ENCODE results near the gene ELFN2.

The ELFN2 gene

GRCh38 chr22:37454857-37455686 lies 27.8 kb upstream of the ELFN2 start:
- peak; percentile 46 to 56 for DNase-seq (ENCODE audit: low read depth in 2 of 2)

GRCh38 chr22:37453696-37454095 lies 26.4 kb upstream of the ELFN2 start:
- DNase-seq (ENCODE audit: low read depth in 2 of 2) = no peak

- DNase-seq (ENCODE audit: low read depth in 2 of 2) = no peak
Observed at GRCh38 chr22:37451218-37451617, 23.9 kb upstream of the ELFN2 start.

GRCh38 chr22:37449331-37450001 lies 22.2 kb upstream of the ELFN2 start:
- DNase-seq (ENCODE audit: low read depth in 2 of 2) = no peak

GRCh38 chr22:37448516-37449127 lies 21.3 kb upstream of the ELFN2 start:
- DNase-seq (ENCODE audit: low read depth in 2 of 2) = no peak

GRCh38 chr22:37445501-37445900 lies 18.2 kb upstream of the ELFN2 start:
- no peak for DNase-seq (ENCODE audit: low read depth in 2 of 2)

GRCh38 chr22:37443977-37444376 lies 16.7 kb upstream of the ELFN2 start:
- no peak for DNase-seq (ENCODE audit: low read depth in 2 of 2)

GRCh38 chr22:37443086-37443485 lies 15.8 kb upstream of the ELFN2 start:
- DNase-seq (ENCODE audit: low read depth in 2 of 2) = no peak

- DNase-seq (ENCODE audit: low read depth in 2 of 2) = no peak
Observed at GRCh38 chr22:37442537-37442936, 15.3 kb upstream of the ELFN2 start.

GRCh38 chr22:37442135-37442534 lies 14.9 kb upstream of the ELFN2 start:
- no peak for DNase-seq (ENCODE audit: low read depth in 2 of 2)

- no peak for DNase-seq (ENCODE audit: low read depth in 2 of 2)
Observed at GRCh38 chr22:37440875-37441274, 13.6 kb upstream of the ELFN2 start.

GRCh38 chr22:37439347-37439746 lies 12.1 kb upstream of the ELFN2 start:
- no peak for DNase-seq (ENCODE audit: low read depth in 2 of 2)

- no peak for DNase-seq (ENCODE audit: low read depth in 2 of 2)
Observed at GRCh38 chr22:37435970-37436603, 8.8 kb upstream of the ELFN2 start.

- no peak for DNase-seq (ENCODE audit: low read depth in 2 of 2)
Observed at GRCh38 chr22:37433786-37434185, 6.5 kb upstream of the ELFN2 start.

GRCh38 chr22:37432708-37433054 lies 5.4 kb upstream of the ELFN2 start:
- DNase-seq (ENCODE audit: low read depth in 2 of 2) = no peak

- peak; percentile 99 for DNase-seq (ENCODE audit: low read depth in 2 of 2)
Observed at GRCh38 chr22:37431801-37432707, 4.8 kb upstream of the ELFN2 start.

GRCh38 chr22:37431366-37431765 lies 4.1 kb upstream of the ELFN2 start:
- DNase-seq (ENCODE audit: low read depth in 2 of 2) = no peak

- DNase-seq (ENCODE audit: low read depth in 2 of 2) = no peak
Observed at GRCh38 chr22:37430941-37431340, 3.7 kb upstream of the ELFN2 start.

- peak in 1 of 2 experiments; percentile 16 for DNase-seq (ENCODE audit: low read depth in 2 of 2)
Observed at GRCh38 chr22:37428649-37429586, 1.6 kb upstream of the ELFN2 start.

Measured in fibroblast of skin of left biceps (primary cell).